ENCODE data around the gene IRF6. TPM values are rescaled to one million over a fixed set of nuclear protein-coding genes. Genes with fewer than 3 reads are reported as not detected.

The IRF6 gene
- polyA plus RNA-seq, 1 donor from 2014 or later, result not detected

GRCh38 chr1:209838537-209838936, 32.6 kb upstream of the IRF6 start:
- no peak overlapping the region for H3K27ac ChIP-seq (ENCODE audit: low read length)
- peaks cover 16% of the 10 kb centered on the region for H3K36me3 ChIP-seq (ENCODE audit: insufficient read depth, low read length)

GRCh38 chr1:209837671-209838070, 31.7 kb upstream of the IRF6 start:
- Histone ChIP-seq H3K9me2 (ENCODE audit: insufficient read depth, low read length) (no peaks in the 10 kb centered on the region), H3K4me2 (ENCODE audit: low read length) (no peak overlapping the region)
- TF ChIP-seq EP300 (conservative IDR thresholded peaks at IDR 0.05; ENCODE audit: poor library complexity, severe bottlenecking), result no peak
- TF ChIP-seq RAD21 (conservative IDR thresholded peaks at IDR 0.05), result no peak
- no peak for TF ChIP-seq SMC3 (conservative IDR thresholded peaks at IDR 0.05; ENCODE audit: poor library complexity)

More at GRCh38 chr1:209838537-209838936, 32.6 kb upstream of the IRF6 start:
- H3K4me3 ChIP-seq (ENCODE audit: low read length), result no peak overlapping the region
- no peaks in the 10 kb centered on the region for H3F3A ChIP-seq (ENCODE audit: insufficient read depth, low read length, poor library complexity, severe bottlenecking)
- H3K27me3 ChIP-seq (ENCODE audit: insufficient read depth, low read depth, low read length), result no peaks in the 10 kb centered on the region
- no peaks in the 10 kb centered on the region for H3K79me2 ChIP-seq (replicated peaks; ENCODE audit: insufficient read depth, low read length)
- H2AFZ ChIP-seq (ENCODE audit: low read depth, low read length), result no peak overlapping the region
- no peaks in the 10 kb centered on the region for H3K9me3 ChIP-seq (ENCODE audit: low read length)
- H3K9ac ChIP-seq (ENCODE audit: low read length), result no peak overlapping the region
- H4K20me1 ChIP-seq (ENCODE audit: insufficient read depth), result no peaks in the 10 kb centered on the region
- H3K4me2 ChIP-seq (ENCODE audit: low read length), result no peak overlapping the region
- no peak for TF ChIP-seq EP300 (conservative IDR thresholded peaks at IDR 0.05; ENCODE audit: poor library complexity, severe bottlenecking)
- no peak for TF ChIP-seq CTCF (IDR thresholded peaks at IDR 0.05; ENCODE audit: poor library complexity, severe bottlenecking)
- TF ChIP-seq REST (IDR thresholded peaks at IDR 0.05; ENCODE audit: borderline replicate concordance), result no peak
- TF ChIP-seq MXI1 (conservative IDR thresholded peaks at IDR 0.05; ENCODE audit: poor library complexity, severe bottlenecking), result no peak
- no peak for TF ChIP-seq EZH2 (IDR thresholded peaks at IDR 0.05; ENCODE audit: borderline replicate concordance, insufficient read depth, low read length, poor library complexity, severe bottlenecking)
- TF ChIP-seq SMC3 (conservative IDR thresholded peaks at IDR 0.05; ENCODE audit: poor library complexity), result no peak
- TF ChIP-seq TAF1 (IDR thresholded peaks at IDR 0.05; ENCODE audit: low read depth), result no peak
- no peak for TF ChIP-seq POLR2AphosphoS5 (IDR thresholded peaks at IDR 0.05)
- no peaks in the 10 kb centered on the region for H3K9me2 ChIP-seq (ENCODE audit: insufficient read depth, low read length)

More at GRCh38 chr1:209837671-209838070, 31.7 kb upstream of the IRF6 start:
- Histone ChIP-seq H3F3A (ENCODE audit: insufficient read depth, low read length, poor library complexity, severe bottlenecking) (no peaks in the 10 kb centered on the region), H3K4me3 (ENCODE audit: low read length) (no peak overlapping the region), H3K9ac (ENCODE audit: low read length) (no peak overlapping the region), H3K27ac (ENCODE audit: low read length) (no peak overlapping the region), H2AFZ (ENCODE audit: low read depth, low read length) (no peak overlapping the region), H3K9me3 (ENCODE audit: low read length) (no peaks in the 10 kb centered on the region), H3K79me2 (replicated peaks; ENCODE audit: insufficient read depth, low read length) (no peaks in the 10 kb centered on the region), H3K27me3 (ENCODE audit: insufficient read depth, low read depth, low read length) (no peaks in the 10 kb centered on the region), H3K36me3 (ENCODE audit: insufficient read depth, low read length) (peaks cover 12% of the 10 kb centered on the region), H4K20me1 (ENCODE audit: insufficient read depth) (no peaks in the 10 kb centered on the region)
